GM23248 (cell line): Measurements from ENCODE around the gene GNAQ.

Source experiments
- EZH2 ChIP-seq: fragments of 200-600 bp; sonication (generic); IDR thresholded peaks from 2 replicates; pipeline ENCODE4 v1.6.1; 2018; ENCODE audit warnings: antibody characterized with exemption, mild to moderate bottlenecking; ENCODE audit not compliant: insufficient read depth, poor library complexity, severe bottlenecking
- EZH2phosphoT487 ChIP-seq: fragments of 200-600 bp; sonication (generic); IDR thresholded peaks from 2 replicates; pipeline ENCODE4 v1.6.1; 2018; ENCODE audit warnings: antibody characterized with exemption, moderate library complexity, mild to moderate bottlenecking, low read depth; ENCODE audit not compliant: insufficient read depth

GRCh38 chr9:77810047-77810446, 221.6 kb downstream of the GNAQ start:
- TF ChIP-seq EZH2phosphoT487 = no peak
- TF ChIP-seq EZH2 = no peak
